ENCODE results near the gene PGS1. TPM values are rescaled to one million over a fixed set of nuclear protein-coding genes. Genes with fewer than 3 reads are reported as not detected.

The PGS1 gene
- total RNA-seq, 1 donor from 2014 or later, result 22.7 TPM

DNA sequence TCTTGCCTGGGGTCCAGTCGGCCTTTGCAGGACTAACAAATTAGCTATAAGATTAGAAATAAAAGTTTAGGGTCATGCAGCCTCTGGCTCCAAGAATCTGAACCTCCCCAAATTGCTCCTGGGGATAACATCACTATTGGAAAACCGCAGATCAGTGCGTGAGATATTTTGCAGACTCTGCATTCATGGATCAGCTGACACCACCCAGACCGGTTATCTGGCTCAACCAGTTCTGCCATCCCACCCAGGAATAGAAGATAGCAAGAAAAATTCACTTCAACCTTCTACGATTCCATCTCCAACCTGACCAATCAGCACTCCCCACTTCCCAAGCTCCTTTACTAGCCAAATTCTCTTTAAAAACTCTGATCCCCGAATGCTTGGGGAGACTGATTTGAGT lies 4.3 kb upstream of the PGS1 start:
- Mint-ChIP-seq H3K4me1 (ENCODE audit: low read depth) (peaks cover 40% of the 10 kb centered on the region), H3K9me3 (ENCODE audit: low read depth) (no peaks in the 10 kb centered on the region), H3K27me3 (ENCODE audit: low read depth) (no peaks in the 10 kb centered on the region), H3K4me3 (ENCODE audit: unreplicated experiment) (no peak overlapping the region), H3K36me3 (ENCODE audit: low read depth) (no peaks in the 10 kb centered on the region), H3K27ac (ENCODE audit: unreplicated experiment) (peak overlapping the region; percentile 89)
- no peak for DNase-seq (ENCODE audit: low spot score)
- TF ChIP-seq, protein P1, sequence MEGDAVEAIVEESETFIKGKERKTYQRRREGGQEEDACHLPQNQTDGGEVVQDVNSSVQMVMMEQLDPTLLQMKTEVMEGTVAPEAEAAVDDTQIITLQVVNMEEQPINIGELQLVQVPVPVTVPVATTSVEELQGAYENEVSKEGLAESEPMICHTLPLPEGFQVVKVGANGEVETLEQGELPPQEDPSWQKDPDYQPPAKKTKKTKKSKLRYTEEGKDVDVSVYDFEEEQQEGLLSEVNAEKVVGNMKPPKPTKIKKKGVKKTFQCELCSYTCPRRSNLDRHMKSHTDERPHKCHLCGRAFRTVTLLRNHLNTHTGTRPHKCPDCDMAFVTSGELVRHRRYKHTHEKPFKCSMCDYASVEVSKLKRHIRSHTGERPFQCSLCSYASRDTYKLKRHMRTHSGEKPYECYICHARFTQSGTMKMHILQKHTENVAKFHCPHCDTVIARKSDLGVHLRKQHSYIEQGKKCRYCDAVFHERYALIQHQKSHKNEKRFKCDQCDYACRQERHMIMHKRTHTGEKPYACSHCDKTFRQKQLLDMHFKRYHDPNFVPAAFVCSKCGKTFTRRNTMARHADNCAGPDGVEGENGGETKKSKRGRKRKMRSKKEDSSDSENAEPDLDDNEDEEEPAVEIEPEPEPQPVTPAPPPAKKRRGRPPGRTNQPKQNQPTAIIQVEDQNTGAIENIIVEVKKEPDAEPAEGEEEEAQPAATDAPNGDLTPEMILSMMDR (IDR thresholded peaks at IDR 0.05), result no peak

DNA sequence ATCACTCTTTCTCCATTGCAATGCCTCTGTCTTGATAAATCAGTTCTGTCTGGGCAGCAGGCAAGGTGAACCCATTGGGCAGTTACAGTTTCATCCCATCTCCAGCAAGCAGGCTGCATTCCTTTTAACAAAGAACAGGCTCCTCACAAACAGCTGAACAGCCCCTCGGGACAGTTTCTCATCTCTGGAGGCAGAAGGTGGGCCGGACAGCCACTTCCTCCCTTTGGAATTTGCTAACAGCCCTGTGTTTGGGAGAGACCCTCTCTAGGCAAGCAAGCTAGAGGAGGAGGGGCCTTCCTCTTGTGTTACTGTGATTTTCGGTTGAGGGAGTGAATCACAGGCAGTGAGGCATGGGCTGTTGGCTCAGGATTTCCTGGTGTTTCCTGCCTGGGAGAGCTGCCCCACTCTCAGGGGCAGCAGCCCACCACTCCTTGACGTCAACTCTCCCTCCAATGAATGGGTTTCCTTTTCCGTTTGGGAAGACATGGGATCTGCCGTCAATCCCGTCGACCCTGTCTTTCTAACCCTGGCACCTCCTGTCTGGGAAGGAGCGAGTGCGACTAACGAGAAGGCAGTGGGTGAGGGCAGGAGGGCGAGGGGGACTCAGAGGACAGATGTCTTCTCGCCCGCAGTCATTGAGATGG lies 3.7 kb upstream of the PGS1 start:
- Mint-ChIP-seq H3K4me1 (ENCODE audit: low read depth) (peaks cover 43% of the 10 kb centered on the region), H3K4me3 (ENCODE audit: unreplicated experiment) (no peak overlapping the region), H3K9me3 (ENCODE audit: low read depth) (no peaks in the 10 kb centered on the region), H3K36me3 (ENCODE audit: low read depth) (no peaks in the 10 kb centered on the region), H3K27ac (ENCODE audit: unreplicated experiment) (peak overlapping the region; percentile 89), H3K27me3 (ENCODE audit: low read depth) (no peaks in the 10 kb centered on the region)
- no peak for DNase-seq (ENCODE audit: low spot score)
- TF ChIP-seq, protein P1 (IDR thresholded peaks at IDR 0.05), result no peak

DNA sequence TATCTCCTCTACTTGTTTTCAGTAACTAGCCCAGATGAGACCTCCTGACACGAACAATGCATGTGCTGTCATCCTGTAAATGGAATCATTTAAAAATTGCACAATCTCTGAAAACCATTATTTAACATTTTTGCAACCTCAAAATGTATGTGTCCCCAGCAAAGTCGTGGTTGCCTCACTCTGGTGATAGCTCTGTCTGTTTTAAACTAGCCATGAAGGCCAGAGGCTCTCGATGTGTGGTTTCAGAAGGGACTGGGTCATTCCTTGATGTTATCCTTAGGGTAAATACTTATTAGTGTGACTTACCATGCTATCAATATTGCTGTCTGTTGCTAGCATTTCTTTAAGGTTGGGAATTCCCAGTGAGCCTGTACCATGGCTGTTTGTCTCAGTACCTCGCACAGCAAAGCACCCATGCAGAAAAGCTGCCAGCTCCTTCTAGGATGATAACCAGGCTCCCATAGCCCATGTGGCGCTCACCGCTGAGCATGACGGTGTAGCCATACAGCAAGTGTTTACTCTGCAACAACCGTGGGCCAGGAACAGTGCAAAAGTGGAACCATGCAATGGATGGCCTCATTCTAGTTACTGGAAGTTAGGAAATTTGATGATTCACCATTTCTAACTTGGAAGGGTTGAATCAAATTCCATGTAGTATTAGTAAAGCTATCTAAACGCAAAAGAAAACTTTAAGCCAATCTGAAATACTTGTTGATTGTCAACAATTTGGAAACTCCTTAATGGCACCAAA lies 2.9 kb upstream of the PGS1 start:
- peaks cover 50% of the 10 kb centered on the region for H3K4me1 Mint-ChIP-seq (ENCODE audit: low read depth)
- TF ChIP-seq, protein P1 (IDR thresholded peaks at IDR 0.05), result no peak
- no peaks in the 10 kb centered on the region for H3K36me3 Mint-ChIP-seq (ENCODE audit: low read depth)
- H3K4me3 Mint-ChIP-seq (ENCODE audit: unreplicated experiment), result no peak overlapping the region
- H3K27ac Mint-ChIP-seq (ENCODE audit: unreplicated experiment), result peak overlapping the region; percentile 89
- H3K9me3 Mint-ChIP-seq (ENCODE audit: low read depth), result no peaks in the 10 kb centered on the region
- DNase-seq (ENCODE audit: low spot score), result no peak
- H3K27me3 Mint-ChIP-seq (ENCODE audit: low read depth), result no peaks in the 10 kb centered on the region

DNA sequence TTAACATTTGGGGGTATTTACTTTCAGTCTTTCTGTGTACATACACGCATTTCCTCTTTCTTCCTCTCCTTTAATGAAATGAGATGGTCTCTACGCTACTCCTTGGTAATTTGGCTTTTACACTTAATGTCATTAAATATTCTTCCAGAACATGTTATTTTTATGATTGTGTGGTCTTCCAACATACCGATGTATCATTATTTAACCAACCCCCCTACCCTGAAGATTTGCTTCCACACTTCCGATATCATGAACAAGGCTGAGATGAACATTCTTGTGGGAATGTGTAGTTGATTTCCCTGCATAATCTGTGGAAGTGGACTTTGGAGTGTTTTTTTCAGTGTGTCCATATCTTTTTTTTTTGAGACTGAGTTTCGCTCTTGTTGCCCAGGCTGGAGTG lies 2.3 kb upstream of the PGS1 start:
- no peak for DNase-seq (ENCODE audit: low spot score)
- Mint-ChIP-seq H3K9me3 (ENCODE audit: low read depth) (no peaks in the 10 kb centered on the region), H3K4me3 (ENCODE audit: unreplicated experiment) (no peak overlapping the region), H3K36me3 (ENCODE audit: low read depth) (no peaks in the 10 kb centered on the region), H3K27me3 (ENCODE audit: low read depth) (no peaks in the 10 kb centered on the region), H3K27ac (ENCODE audit: unreplicated experiment) (peak overlapping the region; percentile 89), H3K4me1 (ENCODE audit: low read depth) (peaks cover 52% of the 10 kb centered on the region)
- TF ChIP-seq, protein P1 (IDR thresholded peaks at IDR 0.05), result no peak

DNA sequence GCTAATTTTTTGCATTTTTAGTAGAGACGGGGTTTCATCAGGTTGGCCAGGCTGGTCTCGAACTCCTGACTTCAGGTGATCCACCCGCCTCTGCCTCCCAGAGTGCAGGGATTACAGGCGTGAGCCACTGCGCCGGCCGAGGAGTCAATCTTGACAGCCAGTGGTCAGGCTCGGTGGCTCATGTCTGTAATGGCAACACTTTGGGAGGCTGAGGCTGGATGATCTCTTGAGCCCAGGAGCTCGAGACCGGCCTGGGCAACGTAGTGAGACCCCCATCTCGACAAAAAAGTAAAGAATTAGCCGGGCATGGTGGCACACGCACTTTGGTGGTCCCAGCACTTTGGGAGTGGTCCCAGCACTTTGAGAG lies 608 bp upstream of the PGS1 start:
- TF ChIP-seq, protein P1 (IDR thresholded peaks at IDR 0.05), result no peak
- Mint-ChIP-seq H3K9me3 (ENCODE audit: low read depth) (no peaks in the 10 kb centered on the region), H3K36me3 (ENCODE audit: low read depth) (no peaks in the 10 kb centered on the region), H3K4me1 (ENCODE audit: low read depth) (peaks cover 60% of the 10 kb centered on the region), H3K4me3 (ENCODE audit: unreplicated experiment) (peak overlapping the region; percentile 97), H3K27ac (ENCODE audit: unreplicated experiment) (no peak overlapping the region), H3K27me3 (ENCODE audit: low read depth) (no peaks in the 10 kb centered on the region)
- DNase-seq (ENCODE audit: low spot score), result no peak

Measured in chondrocyte (in vitro differentiated cells).